HEK293T (cell line): Measurements from ENCODE around the gene DDX11.
"Not testable (repeated sequence)": the region's sequence is repeated elsewhere in the genome, so short reads cannot be mapped to it uniquely, and the experiment has no call there.

Source experiments
- CTCF ChIA-PET: fragments of 350-600 bp; formaldehyde crosslinking; extraction: SDS; loops from one replicate; lab custom pipeline; 2021; ENCODE audit warnings: antibody characterized with exemption, inconsistent platforms; lab: Yijun Ruan, JAX
- POLR2A ChIA-PET: fragments of 350-600 bp; formaldehyde crosslinking; extraction: SDS; loops from one replicate; lab custom pipeline; 2020; ENCODE audit warnings: antibody characterized with exemption, inconsistent platforms; lab: Yijun Ruan, JAX
- DNase-seq: peaks from one replicate; pipeline ENCODE4 v3.0.0; 2012; ENCODE audit warnings: mixed read lengths; ENCODE audit errors: extremely low spot score

DDX11 gene

DNA sequence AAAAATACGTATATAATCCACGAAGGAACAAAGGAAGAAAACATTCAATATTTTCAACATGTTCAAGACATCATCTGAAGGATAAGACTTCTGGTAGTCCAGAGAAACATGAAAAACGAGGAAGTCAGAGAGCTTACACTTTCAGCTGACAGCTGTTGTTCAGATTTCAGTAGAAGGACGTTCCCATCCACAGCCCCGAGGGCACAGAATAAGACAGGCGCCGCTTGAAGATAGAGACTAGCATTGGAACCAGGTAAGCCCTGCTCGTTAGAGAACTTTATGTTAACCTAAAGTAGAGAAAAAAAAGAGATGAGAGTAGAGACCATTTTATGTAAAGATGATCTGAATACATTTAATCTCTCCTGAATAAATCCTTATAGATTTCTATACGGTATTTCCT, 71.1 kb downstream of the DDX11 start:
- POLR2A ChIA-PET, DNase-seq, CTCF ChIA-PET: not testable (repeated sequence)

DNA sequence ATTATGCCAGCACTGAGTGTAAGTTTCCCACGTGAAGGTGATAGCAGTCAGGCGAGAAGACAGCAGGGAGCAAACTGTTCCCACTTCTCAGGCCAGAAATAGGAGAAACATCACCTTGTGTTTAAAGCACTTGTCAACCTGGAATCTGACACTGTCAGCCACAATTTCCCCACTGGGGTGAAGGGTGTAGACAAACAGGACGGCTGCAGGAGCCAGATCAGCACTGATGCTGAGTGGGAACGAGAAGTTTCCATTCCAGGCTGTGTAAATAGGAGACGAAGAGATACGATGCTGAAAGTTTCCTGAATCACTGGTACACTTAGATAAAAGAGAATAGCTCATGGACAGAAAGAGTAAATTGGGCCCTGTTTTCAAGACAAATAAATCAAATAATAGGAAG, 71.6 kb downstream of the DDX11 start:
- POLR2A ChIA-PET, CTCF ChIA-PET, DNase-seq: not testable (repeated sequence)

DNA sequence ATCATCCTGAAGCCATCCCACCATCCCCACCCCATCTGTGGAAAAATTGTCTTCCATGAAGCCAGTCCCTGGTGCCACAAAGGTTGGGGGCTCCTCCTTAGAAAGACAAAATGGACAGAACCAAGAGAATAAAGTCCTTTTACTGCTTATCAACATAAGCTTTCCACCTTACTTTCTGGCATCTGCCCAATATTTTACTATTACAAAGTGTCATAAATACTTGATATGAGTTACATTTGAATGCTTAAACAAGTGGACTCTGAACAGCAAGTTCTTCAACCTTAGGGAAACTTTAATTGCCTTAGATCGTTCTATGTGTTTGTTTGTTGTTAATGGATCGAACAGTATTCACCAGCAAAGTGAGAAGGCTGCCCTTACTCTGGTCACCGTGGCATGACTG, 73.8 kb downstream of the DDX11 start:
- CTCF ChIA-PET, POLR2A ChIA-PET, DNase-seq: not testable (repeated sequence)

DNA sequence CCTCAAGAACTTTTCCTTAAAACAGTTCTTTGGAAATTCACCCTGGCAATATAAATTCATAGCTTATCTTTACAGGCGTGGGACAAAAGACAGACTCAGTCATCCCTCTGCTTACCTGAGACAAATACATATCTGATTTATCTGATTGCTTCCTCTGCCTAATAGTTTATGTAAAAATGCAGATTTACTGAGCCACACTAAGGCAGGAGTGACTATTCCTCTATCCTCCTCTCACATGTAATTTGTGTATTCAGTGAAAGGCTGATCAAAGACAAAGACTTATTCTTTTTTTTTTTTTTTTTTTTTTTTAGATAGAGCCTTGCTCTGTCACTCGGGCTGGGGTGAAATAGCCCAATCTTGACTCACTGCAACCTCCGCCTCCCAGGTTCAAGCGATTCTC, 77.1 kb downstream of the DDX11 start:
- CTCF ChIA-PET, POLR2A ChIA-PET, DNase-seq: not testable (repeated sequence)
